Vagina (tissue), 2 donors: ENCODE results near the gene HM13.

Experiments
- POLR2A ChIP-seq, 2 donors: fragments of 450-650 bp; IDR thresholded peaks; one replicate each; pipeline ENCODE4 v1.6.1; 2017; ENCODE audit warnings: antibody characterized with exemption in 2 of 2, mild to moderate bottlenecking in 2 of 2, moderate library complexity in 2 of 2
- TF ChIP-seq, protein P1 (sequence below), 3 experiments: fragments of 450-650 bp in 2 of 3; fragments of 200-600 bp in 1 of 3; sonication (generic) in 1 of 3; IDR thresholded peaks; one replicate each; pipeline ENCODE4 v1.5.1; 2017 to 2019; ENCODE audit warnings: antibody characterized with exemption in 3 of 3, mild to moderate bottlenecking in 2 of 3, moderate library complexity in 2 of 3

DNA sequence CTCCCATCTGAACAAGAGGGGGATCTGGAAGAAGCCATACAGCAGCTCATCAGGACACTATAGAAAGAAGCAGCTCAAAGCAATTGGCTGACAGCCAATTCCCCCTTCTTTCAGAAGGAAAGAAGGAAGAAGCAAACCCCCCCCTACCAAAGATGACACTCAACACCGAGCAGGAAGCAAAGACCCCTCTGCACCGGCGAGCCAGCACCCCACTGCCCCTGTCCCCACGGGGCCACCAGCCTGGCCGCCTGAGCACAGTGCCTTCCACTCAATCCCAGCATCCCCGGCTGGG lies 38.0 kb upstream of the HM13 start:
- TF ChIP-seq, protein P1, sequence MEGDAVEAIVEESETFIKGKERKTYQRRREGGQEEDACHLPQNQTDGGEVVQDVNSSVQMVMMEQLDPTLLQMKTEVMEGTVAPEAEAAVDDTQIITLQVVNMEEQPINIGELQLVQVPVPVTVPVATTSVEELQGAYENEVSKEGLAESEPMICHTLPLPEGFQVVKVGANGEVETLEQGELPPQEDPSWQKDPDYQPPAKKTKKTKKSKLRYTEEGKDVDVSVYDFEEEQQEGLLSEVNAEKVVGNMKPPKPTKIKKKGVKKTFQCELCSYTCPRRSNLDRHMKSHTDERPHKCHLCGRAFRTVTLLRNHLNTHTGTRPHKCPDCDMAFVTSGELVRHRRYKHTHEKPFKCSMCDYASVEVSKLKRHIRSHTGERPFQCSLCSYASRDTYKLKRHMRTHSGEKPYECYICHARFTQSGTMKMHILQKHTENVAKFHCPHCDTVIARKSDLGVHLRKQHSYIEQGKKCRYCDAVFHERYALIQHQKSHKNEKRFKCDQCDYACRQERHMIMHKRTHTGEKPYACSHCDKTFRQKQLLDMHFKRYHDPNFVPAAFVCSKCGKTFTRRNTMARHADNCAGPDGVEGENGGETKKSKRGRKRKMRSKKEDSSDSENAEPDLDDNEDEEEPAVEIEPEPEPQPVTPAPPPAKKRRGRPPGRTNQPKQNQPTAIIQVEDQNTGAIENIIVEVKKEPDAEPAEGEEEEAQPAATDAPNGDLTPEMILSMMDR (IDR thresholded peaks at IDR 0.05) = no peak
- TF ChIP-seq POLR2A (IDR thresholded peaks at IDR 0.05) = no peak
